Liver (tissue), 9 donors: Measurements from ENCODE around the gene REG3G. TPM values are rescaled to one million over a fixed set of nuclear protein-coding genes. Genes with fewer than 3 reads are reported as not detected.

Experiments used
- DNase-seq: peaks from one replicate; pipeline ENCODE4 v3.0.0-alpha.2; 2017; ENCODE audit warnings: low spot score
- H3K27ac ChIP-seq, 2 donors: one replicate each; pipeline ENCODE4 v1.7.0; 2013; ENCODE audit warnings: inconsistent platforms in 2 of 2, low read length in 2 of 2, control low read depth in 1 of 2, low read depth in 1 of 2, mild to moderate bottlenecking in 1 of 2
- H3K27me3 ChIP-seq, 4 donors: one replicate each; pipeline versions ENCODE4 v1.6.1 to v1.7.0; 2013; ENCODE audit warnings: low read length in 3 of 4, inconsistent platforms in 1 of 4, mild to moderate bottlenecking in 1 of 4, moderate library complexity in 1 of 4; ENCODE audit not compliant: control insufficient read depth in 4 of 4, insufficient read depth in 4 of 4
- H3K36me3 ChIP-seq, 4 donors: one replicate each; pipeline versions ENCODE4 v1.6.1 to v1.7.0; 2013; ENCODE audit warnings: low read length in 3 of 4, mild to moderate bottlenecking in 3 of 4, low read depth in 1 of 4, moderate library complexity in 1 of 4; ENCODE audit not compliant: control insufficient read depth in 4 of 4, insufficient read depth in 3 of 4
- H3K4me1 ChIP-seq, 4 donors: one replicate each; pipeline versions ENCODE4 v1.6.1 to v1.7.0; 2013; ENCODE audit warnings: low read length in 3 of 4, mild to moderate bottlenecking in 3 of 4, moderate library complexity in 1 of 4; ENCODE audit not compliant: control insufficient read depth in 4 of 4, insufficient read depth in 4 of 4
- H3K4me3 ChIP-seq, 3 donors: one replicate each; pipeline versions ENCODE4 v1.6.1 to v1.7.0; 2013; ENCODE audit warnings: low read length in 3 of 3, control low read depth in 1 of 3, low read depth in 1 of 3, mild to moderate bottlenecking in 1 of 3
- H3K9ac ChIP-seq, 2 donors: one replicate each; pipeline ENCODE4 v1.7.0; 2013; ENCODE audit warnings: low read length in 2 of 2, mild to moderate bottlenecking in 2 of 2, moderate library complexity in 2 of 2, control low read depth in 1 of 2, low read depth in 1 of 2
- H3K9me3 ChIP-seq, 4 donors: one replicate each; pipeline versions ENCODE4 v1.6.1 to v1.7.0; 2013; ENCODE audit warnings: low read length in 3 of 4; ENCODE audit not compliant: control insufficient read depth in 4 of 4
- EGR1 ChIP-seq, 2 donors: IDR thresholded peaks; 2 replicates each; pipeline ENCODE4 v1.6.1; 2016 to 2018; ENCODE audit warnings: antibody characterized with exemption in 2 of 2, low read depth in 2 of 2
- FOXA1 ChIP-seq: IDR thresholded peaks from 2 replicates; pipeline ENCODE4 v1.6.1; 2016; ENCODE audit warnings: antibody characterized with exemption
- FOXA2 ChIP-seq: IDR thresholded peaks from 2 replicates; pipeline ENCODE4 v1.6.1; 2016; ENCODE audit warnings: antibody characterized with exemption
- GABPA ChIP-seq, 2 donors: IDR thresholded peaks in 1 of 2; conservative IDR thresholded peaks in 1 of 2; 2 replicates each; pipeline ENCODE4 v1.6.1; 2016; ENCODE audit warnings: antibody characterized with exemption in 2 of 2, mild to moderate bottlenecking in 1 of 2, moderate library complexity in 1 of 2
- JUND ChIP-seq, 2 donors: IDR thresholded peaks; 2 replicates each; pipeline ENCODE4 v1.6.1; 2016; ENCODE audit warnings: antibody characterized with exemption in 2 of 2
- NR2F2 ChIP-seq: IDR thresholded peaks from 2 replicates; pipeline ENCODE4 v1.6.1; 2016; ENCODE audit warnings: antibody characterized with exemption
- RAD21 ChIP-seq, 2 donors: IDR thresholded peaks; 2 replicates each; pipeline ENCODE4 v1.6.1; 2016; ENCODE audit warnings: antibody characterized with exemption in 2 of 2, mild to moderate bottlenecking in 2 of 2
- TAF1 ChIP-seq: conservative IDR thresholded peaks from 2 replicates; pipeline ENCODE4 v1.6.1; 2016; ENCODE audit warnings: antibody characterized with exemption, mild to moderate bottlenecking
- YY1 ChIP-seq: IDR thresholded peaks from 2 replicates; pipeline ENCODE4 v1.6.1; 2016; ENCODE audit warnings: antibody characterized with exemption, mild to moderate bottlenecking
- WGBS: extraction: QIAGEN DNeasy Blood & Tissue Kit; methylation state at CpG from one replicate; pipeline ENCODE4 v1.1.7; 2013; 5-methylcytosine and 5-hydroxymethylcytosine counted together
- polyA plus RNA-seq, 2 donors: library from polyadenylated mRNA; stranded (reverse) in 1 of 2; unstranded in 1 of 2; fragments of 200-250 nt in 1 of 2; fragments of >200 nt in 1 of 2; fragmentation: Nextera tagmentation in 1 of 2; extraction: Ambion mirVana in 1 of 2; gene quantifications; one replicate each; pipeline versions ENCODE4 v1.2.1 to v1.2.3, GENCODE V29; 2013 to 2015
- total RNA-seq, 2 donors: library from RNA; depleted of rRNA; stranded (reverse); fragments of >200 nt; gene quantifications; one replicate each; pipeline ENCODE4 v1.2.3, GENCODE V29; 2014
- TF ChIP-seq, protein P1 (sequence below): IDR thresholded peaks from 2 replicates; pipeline ENCODE4 v1.6.1; 2016; ENCODE audit warnings: antibody characterized with exemption
- TF ChIP-seq, protein P2 (sequence below): IDR thresholded peaks from 2 replicates; pipeline ENCODE4 v1.6.1; 2016; ENCODE audit warnings: antibody characterized with exemption, mild to moderate bottlenecking
- TF ChIP-seq, protein P3 (sequence below): fragments of 150-350 bp; IDR thresholded peaks from 2 replicates; pipeline ENCODE4 v1.5.1; 2017; ENCODE audit warnings: improper control_type of control experiment, low read depth, low read length; ENCODE audit not compliant: missing input control
- TF ChIP-seq, protein P4 (sequence below): IDR thresholded peaks from 2 replicates; pipeline ENCODE4 v1.6.1; 2016; ENCODE audit warnings: antibody characterized with exemption
- TF ChIP-seq, protein P5 (sequence below): IDR thresholded peaks from 2 replicates; pipeline ENCODE4 v1.6.1; 2016; ENCODE audit warnings: antibody characterized with exemption
- donor health status: healthy.
- donor health status: healthy.
- donor health status: healthy.
- donor health status: healthy.
- donor health status: healthy.

Gene REG3G
- total and polyA plus RNA-seq, 4 donors = 0.28 TPM; not detected in 3

DNA sequence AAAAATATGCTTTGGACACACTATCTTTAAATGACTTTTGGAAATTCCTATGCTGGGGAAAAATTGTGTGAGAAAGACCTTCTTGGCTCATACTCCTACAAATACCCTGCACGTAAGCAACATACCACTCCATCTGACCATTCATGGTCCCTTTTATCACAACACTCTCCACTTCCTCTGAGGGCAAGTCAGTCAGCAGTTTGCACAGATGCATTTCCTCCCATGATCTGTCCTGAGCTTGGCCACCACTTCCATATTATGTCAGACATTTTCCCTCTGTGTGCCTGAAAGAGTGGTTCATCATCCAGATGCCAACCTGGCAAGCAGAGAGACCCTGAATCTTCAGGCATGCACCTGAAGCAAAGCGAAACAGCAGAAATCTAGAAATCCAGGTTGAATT lies 16.1 kb upstream of the REG3G start:
- no peaks in the 10 kb centered on the region for H3K9me3 ChIP-seq
- no peak overlapping the region for H3K4me3 ChIP-seq
- H3K27me3 ChIP-seq = peaks cover 0 to 2% (median 0%) of the 10 kb centered on the region in 4 donors
- H3K36me3 ChIP-seq = no peaks in the 10 kb centered on the region
- no peak overlapping the region for H3K27ac ChIP-seq
- TF ChIP-seq RAD21 (IDR thresholded peaks at IDR 0.05) (no peak), GABPA (IDR thresholded peaks at IDR 0.05 in 1 of 2, conservative IDR thresholded peaks at IDR 0.05 in 1 of 2) (no peak), FOXA2 (no peak), NR2F2 (no peak), FOXA1 (no peak), TAF1 (no peak), EGR1 (IDR thresholded peaks at IDR 0.05; ENCODE audit: low read depth in 2 of 2) (no peak)
- TF ChIP-seq, protein P1, sequence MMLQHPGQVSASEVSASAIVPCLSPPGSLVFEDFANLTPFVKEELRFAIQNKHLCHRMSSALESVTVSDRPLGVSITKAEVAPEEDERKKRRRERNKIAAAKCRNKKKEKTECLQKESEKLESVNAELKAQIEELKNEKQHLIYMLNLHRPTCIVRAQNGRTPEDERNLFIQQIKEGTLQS = no peak
- DNase-seq = no peak
- WGBS = 70% methylated on average over 2 of the region's 2 CpGs
- no peaks in the 10 kb centered on the region for H3K4me1 ChIP-seq
- no peak overlapping the region for H3K9ac ChIP-seq

DNA sequence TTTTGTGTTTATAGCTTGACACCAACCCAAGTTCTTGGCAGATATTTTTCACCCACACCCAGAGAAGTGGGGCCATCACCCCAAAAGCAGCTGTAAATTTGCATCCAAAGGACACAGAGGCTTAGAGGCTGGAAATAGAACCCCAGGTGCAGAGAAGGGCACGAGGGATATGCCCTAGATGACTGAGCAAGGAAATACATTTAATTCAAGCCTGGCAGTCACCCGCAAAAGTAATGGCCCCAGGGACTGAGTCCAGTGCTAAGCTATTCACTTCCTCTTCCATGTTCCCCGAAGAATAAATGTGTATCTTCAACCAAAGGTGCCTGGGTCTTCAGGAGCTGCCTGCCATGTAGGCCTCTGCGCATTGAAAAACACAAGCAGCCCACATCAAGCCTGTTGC lies 14.0 kb upstream of the REG3G start:
- Histone ChIP-seq H3K9me3 (no peaks in the 10 kb centered on the region), H3K27me3 (no peaks in the 10 kb centered on the region), H3K27ac (no peak overlapping the region), H3K4me3 (no peak overlapping the region), H3K4me1 (no peaks in the 10 kb centered on the region), H3K36me3 (no peaks in the 10 kb centered on the region), H3K9ac (no peak overlapping the region)
- TF ChIP-seq, protein P1 = no peak
- TF ChIP-seq, protein P2, sequence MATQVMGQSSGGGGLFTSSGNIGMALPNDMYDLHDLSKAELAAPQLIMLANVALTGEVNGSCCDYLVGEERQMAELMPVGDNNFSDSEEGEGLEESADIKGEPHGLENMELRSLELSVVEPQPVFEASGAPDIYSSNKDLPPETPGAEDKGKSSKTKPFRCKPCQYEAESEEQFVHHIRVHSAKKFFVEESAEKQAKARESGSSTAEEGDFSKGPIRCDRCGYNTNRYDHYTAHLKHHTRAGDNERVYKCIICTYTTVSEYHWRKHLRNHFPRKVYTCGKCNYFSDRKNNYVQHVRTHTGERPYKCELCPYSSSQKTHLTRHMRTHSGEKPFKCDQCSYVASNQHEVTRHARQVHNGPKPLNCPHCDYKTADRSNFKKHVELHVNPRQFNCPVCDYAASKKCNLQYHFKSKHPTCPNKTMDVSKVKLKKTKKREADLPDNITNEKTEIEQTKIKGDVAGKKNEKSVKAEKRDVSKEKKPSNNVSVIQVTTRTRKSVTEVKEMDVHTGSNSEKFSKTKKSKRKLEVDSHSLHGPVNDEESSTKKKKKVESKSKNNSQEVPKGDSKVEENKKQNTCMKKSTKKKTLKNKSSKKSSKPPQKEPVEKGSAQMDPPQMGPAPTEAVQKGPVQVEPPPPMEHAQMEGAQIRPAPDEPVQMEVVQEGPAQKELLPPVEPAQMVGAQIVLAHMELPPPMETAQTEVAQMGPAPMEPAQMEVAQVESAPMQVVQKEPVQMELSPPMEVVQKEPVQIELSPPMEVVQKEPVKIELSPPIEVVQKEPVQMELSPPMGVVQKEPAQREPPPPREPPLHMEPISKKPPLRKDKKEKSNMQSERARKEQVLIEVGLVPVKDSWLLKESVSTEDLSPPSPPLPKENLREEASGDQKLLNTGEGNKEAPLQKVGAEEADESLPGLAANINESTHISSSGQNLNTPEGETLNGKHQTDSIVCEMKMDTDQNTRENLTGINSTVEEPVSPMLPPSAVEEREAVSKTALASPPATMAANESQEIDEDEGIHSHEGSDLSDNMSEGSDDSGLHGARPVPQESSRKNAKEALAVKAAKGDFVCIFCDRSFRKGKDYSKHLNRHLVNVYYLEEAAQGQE = no peak
- no peak for TF ChIP-seq FOXA2
- no peak for TF ChIP-seq YY1
- TF ChIP-seq NR2F2 = no peak
- TF ChIP-seq JUND (IDR thresholded peaks at IDR 0.05) = no peak
- TF ChIP-seq, protein P3, sequence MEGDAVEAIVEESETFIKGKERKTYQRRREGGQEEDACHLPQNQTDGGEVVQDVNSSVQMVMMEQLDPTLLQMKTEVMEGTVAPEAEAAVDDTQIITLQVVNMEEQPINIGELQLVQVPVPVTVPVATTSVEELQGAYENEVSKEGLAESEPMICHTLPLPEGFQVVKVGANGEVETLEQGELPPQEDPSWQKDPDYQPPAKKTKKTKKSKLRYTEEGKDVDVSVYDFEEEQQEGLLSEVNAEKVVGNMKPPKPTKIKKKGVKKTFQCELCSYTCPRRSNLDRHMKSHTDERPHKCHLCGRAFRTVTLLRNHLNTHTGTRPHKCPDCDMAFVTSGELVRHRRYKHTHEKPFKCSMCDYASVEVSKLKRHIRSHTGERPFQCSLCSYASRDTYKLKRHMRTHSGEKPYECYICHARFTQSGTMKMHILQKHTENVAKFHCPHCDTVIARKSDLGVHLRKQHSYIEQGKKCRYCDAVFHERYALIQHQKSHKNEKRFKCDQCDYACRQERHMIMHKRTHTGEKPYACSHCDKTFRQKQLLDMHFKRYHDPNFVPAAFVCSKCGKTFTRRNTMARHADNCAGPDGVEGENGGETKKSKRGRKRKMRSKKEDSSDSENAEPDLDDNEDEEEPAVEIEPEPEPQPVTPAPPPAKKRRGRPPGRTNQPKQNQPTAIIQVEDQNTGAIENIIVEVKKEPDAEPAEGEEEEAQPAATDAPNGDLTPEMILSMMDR = no peak
- TF ChIP-seq, protein P4, sequence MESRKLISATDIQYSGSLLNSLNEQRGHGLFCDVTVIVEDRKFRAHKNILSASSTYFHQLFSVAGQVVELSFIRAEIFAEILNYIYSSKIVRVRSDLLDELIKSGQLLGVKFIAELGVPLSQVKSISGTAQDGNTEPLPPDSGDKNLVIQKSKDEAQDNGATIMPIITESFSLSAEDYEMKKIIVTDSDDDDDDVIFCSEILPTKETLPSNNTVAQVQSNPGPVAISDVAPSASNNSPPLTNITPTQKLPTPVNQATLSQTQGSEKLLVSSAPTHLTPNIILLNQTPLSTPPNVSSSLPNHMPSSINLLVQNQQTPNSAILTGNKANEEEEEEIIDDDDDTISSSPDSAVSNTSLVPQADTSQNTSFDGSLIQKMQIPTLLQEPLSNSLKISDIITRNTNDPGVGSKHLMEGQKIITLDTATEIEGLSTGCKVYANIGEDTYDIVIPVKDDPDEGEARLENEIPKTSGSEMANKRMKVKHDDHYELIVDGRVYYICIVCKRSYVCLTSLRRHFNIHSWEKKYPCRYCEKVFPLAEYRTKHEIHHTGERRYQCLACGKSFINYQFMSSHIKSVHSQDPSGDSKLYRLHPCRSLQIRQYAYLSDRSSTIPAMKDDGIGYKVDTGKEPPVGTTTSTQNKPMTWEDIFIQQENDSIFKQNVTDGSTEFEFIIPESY = no peak
- no peak for TF ChIP-seq TAF1
- TF ChIP-seq RAD21 (IDR thresholded peaks at IDR 0.05) = no peak
- TF ChIP-seq, protein P5, sequence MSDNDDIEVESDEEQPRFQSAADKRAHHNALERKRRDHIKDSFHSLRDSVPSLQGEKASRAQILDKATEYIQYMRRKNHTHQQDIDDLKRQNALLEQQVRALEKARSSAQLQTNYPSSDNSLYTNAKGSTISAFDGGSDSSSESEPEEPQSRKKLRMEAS = no peak
- WGBS = 67% methylated on average over 4 of the region's 4 CpGs
- no peak for DNase-seq
